Cardiac septum (tissue), 1 donor: Measurements from ENCODE around the gene FOXO3. TPM values are rescaled to one million over a fixed set of nuclear protein-coding genes. Genes with fewer than 3 reads are reported as not detected.
"Not testable (repeated sequence)": the region's sequence is repeated elsewhere in the genome, so short reads cannot be mapped to it uniquely, and the experiment has no call there.

Source experiments
- DNase-seq: peaks from one replicate; pipeline ENCODE4 v3.0.0-alpha.2; 2020; ENCODE audit warnings: low spot score
- intact Hi-C: fragments of 100-400 bp; cut with DNase I; formaldehyde crosslinking; loops from one replicate; pipeline ENCODE4 v1.14.0; 2022
- total RNA-seq: library from RNA; stranded (reverse); fragmentation: NEBNext Ultra II Directional; extraction: Animal tissue kit (Norgen Biotek cat#: 25700); gene quantifications from one replicate; pipeline ENCODE4 v1.2.1, GENCODE V29; 2021
- donor health status: DM: no; HTN: no; CAD: no.

The FOXO3 gene
- total RNA-seq, 1 donor from 2014 or later, result 32.1 TPM

GRCh38 chr6:108650325-108650724 lies 89.6 kb downstream of the FOXO3 start:
- no peak for DNase-seq
- intact Hi-C loops, result no loop called here

- DNase-seq, result no peak
- intact Hi-C loops, result no loop called here
These were observed 90.1 kb downstream of the FOXO3 start for GRCh38 chr6:108650781-108651180.

- DNase-seq, result no peak
These were observed 90.9 kb downstream of the FOXO3 start for GRCh38 chr6:108651340-108652227.

GRCh38 chr6:108652375-108652774 lies 91.7 kb downstream of the FOXO3 start:
- intact Hi-C loops, result no loop called here
- DNase-seq, result no peak

More at GRCh38 chr6:108651340-108652227, 90.9 kb downstream of the FOXO3 start:
- intact Hi-C loops, result no loop called here

- intact Hi-C loops, result loop anchor here (2.0 kb wide), 1 partner anchor 95 kb away; no protein-coding TSS in a partner anchor
- DNase-seq, result peak; percentile 82
These were observed 93.2 kb downstream of the FOXO3 start for GRCh38 chr6:108653949-108654348.

- intact Hi-C loops, result loop anchor here (2.0 kb wide), 1 partner anchor 96 kb away; no protein-coding TSS in a partner anchor
- no peak for DNase-seq
These were observed 93.9 kb downstream of the FOXO3 start for GRCh38 chr6:108654465-108655106.

GRCh38 chr6:108655806-108656651 lies 95.3 kb downstream of the FOXO3 start:
- no peak for DNase-seq
- intact Hi-C loops, result loop anchor here (2.0 kb wide), 1 partner anchor 97 kb away; no protein-coding TSS in a partner anchor

GRCh38 chr6:108656836-108657235 lies 96.1 kb downstream of the FOXO3 start:
- DNase-seq, result no peak
- intact Hi-C loops, result no loop called here

GRCh38 chr6:108658174-108658573 lies 97.5 kb downstream of the FOXO3 start:
- DNase-seq, result no peak
- intact Hi-C loops, result no loop called here

- DNase-seq, intact Hi-C loops: not testable (repeated sequence)
These were observed 98.1 kb downstream of the FOXO3 start for GRCh38 chr6:108658785-108659184.

GRCh38 chr6:108660251-108660650 lies 99.5 kb downstream of the FOXO3 start:
- DNase-seq, result no peak
- intact Hi-C loops, result no loop called here

- DNase-seq, result no peak
- intact Hi-C loops, result no loop called here
These were observed 100.7 kb downstream of the FOXO3 start for GRCh38 chr6:108661430-108661829.

GRCh38 chr6:108661982-108662381 lies 101.3 kb downstream of the FOXO3 start:
- intact Hi-C loops, result no loop called here
- DNase-seq, result no peak

- no peak for DNase-seq
- intact Hi-C loops, result no loop called here
These were observed 102.0 kb downstream of the FOXO3 start for GRCh38 chr6:108662702-108663101.

- DNase-seq, intact Hi-C loops: not testable (repeated sequence)
These were observed 102.9 kb downstream of the FOXO3 start for GRCh38 chr6:108663494-108664064.

- DNase-seq, result no peak
- intact Hi-C loops, result no loop called here
These were observed 104.9 kb downstream of the FOXO3 start for GRCh38 chr6:108665495-108666196.

GRCh38 chr6:108666656-108667260 lies 106.0 kb downstream of the FOXO3 start:
- DNase-seq, result no peak
- intact Hi-C loops, result no loop called here

- intact Hi-C loops, result no loop called here
- no peak for DNase-seq
These were observed 107.3 kb downstream of the FOXO3 start for GRCh38 chr6:108667993-108668392.
